ENCODE measurements around the gene EFR3B. TPM values are rescaled to one million over a fixed set of nuclear protein-coding genes. Genes with fewer than 3 reads are reported as not detected.

The EFR3B gene
- polyA plus RNA-seq, 3 donors from 2014 or later = 0.08 TPM; not detected in 2

DNA sequence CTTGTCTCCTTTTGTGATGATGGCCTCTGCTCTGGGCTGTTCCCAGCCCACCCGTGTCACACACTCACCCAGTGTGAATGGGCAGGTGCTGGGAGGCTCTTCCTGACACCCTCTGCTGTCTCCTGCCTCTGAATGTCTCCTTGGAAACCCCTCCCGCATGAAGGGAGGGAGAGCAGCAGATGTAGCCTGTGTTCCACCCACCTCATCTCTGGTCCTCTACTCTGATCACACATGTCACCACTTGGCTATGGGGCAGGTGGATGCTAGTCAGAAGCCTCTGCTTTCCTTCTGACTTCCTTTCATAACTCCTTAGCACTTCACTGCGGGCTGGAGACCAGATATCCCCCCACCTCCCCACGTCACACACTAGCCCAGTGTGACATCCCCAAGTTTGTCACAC is 23.9 kb downstream of the EFR3B start:
- no peak overlapping the region for H3K4me3 Mint-ChIP-seq
- no peak for DNase-seq
- no peaks in the 10 kb centered on the region for H3K4me1 Mint-ChIP-seq
- peaks cover 0 to 6% (median 3%) of the 10 kb centered on the region in 6 donors for H3K9me3 Mint-ChIP-seq
- no peak overlapping the region for H3K27ac Mint-ChIP-seq
- H3K27me3 Mint-ChIP-seq (ENCODE audit: low read depth in 3 of 3) = peaks cover 0 to 2% (median 2%) of the 10 kb centered on the region in 3 donors
- H3K36me3 Mint-ChIP-seq = peaks cover 0 to 3% (median 3%) of the 10 kb centered on the region in 3 donors

DNA sequence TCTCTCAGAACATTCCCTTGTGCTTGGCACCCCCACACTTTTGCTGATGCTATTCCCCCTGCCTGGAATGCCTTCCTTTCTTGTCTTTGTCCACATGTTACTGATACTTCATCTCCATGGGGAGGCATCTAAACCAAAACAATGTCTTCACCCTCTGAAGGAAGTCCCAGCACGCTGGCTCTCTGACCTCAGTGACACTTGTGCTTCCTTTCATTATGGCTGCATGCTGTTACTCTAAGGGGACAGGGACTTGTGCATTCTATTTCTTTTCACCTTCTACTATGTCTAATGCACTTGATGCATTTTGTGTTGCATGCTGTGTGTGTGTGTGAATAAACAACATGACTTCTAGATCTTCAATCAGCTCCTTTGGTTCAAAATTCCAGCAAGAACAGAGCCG is 24.6 kb downstream of the EFR3B start:
- peaks cover 0 to 6% (median 3%) of the 10 kb centered on the region in 6 donors for H3K9me3 Mint-ChIP-seq
- no peaks in the 10 kb centered on the region for H3K4me1 Mint-ChIP-seq
- H3K4me3 Mint-ChIP-seq = no peak overlapping the region
- peaks cover 0 to 4% (median 2%) of the 10 kb centered on the region in 3 donors for H3K27me3 Mint-ChIP-seq (ENCODE audit: low read depth in 3 of 3)
- DNase-seq = no peak
- H3K27ac Mint-ChIP-seq = no peak overlapping the region
- H3K36me3 Mint-ChIP-seq = peaks cover 0 to 3% (median 3%) of the 10 kb centered on the region in 3 donors

- DNase-seq = no peak
- Mint-ChIP-seq H3K27me3 (ENCODE audit: low read depth in 3 of 3) (peaks cover 0 to 4% (median 4%) of the 10 kb centered on the region in 3 donors), H3K4me3 (no peak overlapping the region)
These were observed 26.3 kb downstream of the EFR3B start for GRCh38 chr2:25068217-25068616.

DNA sequence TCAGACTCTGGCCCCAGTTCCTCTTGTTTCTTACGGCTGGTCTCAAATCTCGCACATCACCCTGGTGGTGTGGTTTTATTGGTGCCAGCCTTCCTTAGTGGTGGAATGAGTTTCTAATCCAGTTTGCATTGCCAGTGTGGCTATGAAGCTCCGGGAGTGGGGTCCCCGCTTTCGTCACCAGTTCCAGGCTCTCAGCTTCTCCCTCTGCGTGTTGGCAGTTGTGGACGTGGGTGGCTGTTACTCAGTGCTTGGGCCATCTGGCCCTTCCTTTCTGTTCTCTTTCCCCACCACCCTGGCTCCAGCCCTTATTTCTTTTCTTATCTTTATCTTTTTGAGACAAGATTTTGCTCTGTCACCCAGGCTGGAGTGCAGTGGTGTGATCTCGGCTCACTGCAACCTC is 30.1 kb downstream of the EFR3B start:
- Mint-ChIP-seq H3K36me3 (peaks cover 0 to 4% (median 0%) of the 10 kb centered on the region in 3 donors), H3K27ac (no peak overlapping the region), H3K27me3 (ENCODE audit: low read depth in 3 of 3) (peaks cover 2 to 6% (median 6%) of the 10 kb centered on the region in 3 donors), H3K4me3 (no peak overlapping the region), H3K4me1 (no peaks in the 10 kb centered on the region), H3K9me3 (peaks cover 0 to 2% (median 0%) of the 10 kb centered on the region in 6 donors)
- no peak for DNase-seq

More at GRCh38 chr2:25068217-25068616, 26.3 kb downstream of the EFR3B start:
- Mint-ChIP-seq H3K4me1 (no peaks in the 10 kb centered on the region), H3K36me3 (peaks cover 0 to 7% (median 3%) of the 10 kb centered on the region in 3 donors), H3K27ac (no peak overlapping the region), H3K9me3 (peaks cover 0 to 6% (median 3%) of the 10 kb centered on the region in 6 donors)

GRCh38 chr2:25072606-25073005 is 30.7 kb downstream of the EFR3B start:
- H3K4me1 Mint-ChIP-seq = no peaks in the 10 kb centered on the region
- H3K4me3 Mint-ChIP-seq = no peak overlapping the region
- no peaks in the 10 kb centered on the region for H3K9me3 Mint-ChIP-seq
- H3K27ac Mint-ChIP-seq = no peak overlapping the region
- H3K36me3 Mint-ChIP-seq = peaks cover 0 to 4% (median 0%) of the 10 kb centered on the region in 3 donors
- H3K27me3 Mint-ChIP-seq (ENCODE audit: low read depth in 3 of 3) = peaks cover 2 to 6% (median 6%) of the 10 kb centered on the region in 3 donors
- no peak for DNase-seq

GRCh38 chr2:25073025-25073424 is 31.1 kb downstream of the EFR3B start:
- Mint-ChIP-seq H3K9me3 (no peaks in the 10 kb centered on the region), H3K4me1 (no peaks in the 10 kb centered on the region), H3K4me3 (no peak overlapping the region), H3K36me3 (peaks cover 0 to 4% (median 0%) of the 10 kb centered on the region in 3 donors), H3K27ac (no peak overlapping the region), H3K27me3 (ENCODE audit: low read depth in 3 of 3) (peaks cover 2 to 8% (median 6%) of the 10 kb centered on the region in 3 donors)
- no peak for DNase-seq

DNA sequence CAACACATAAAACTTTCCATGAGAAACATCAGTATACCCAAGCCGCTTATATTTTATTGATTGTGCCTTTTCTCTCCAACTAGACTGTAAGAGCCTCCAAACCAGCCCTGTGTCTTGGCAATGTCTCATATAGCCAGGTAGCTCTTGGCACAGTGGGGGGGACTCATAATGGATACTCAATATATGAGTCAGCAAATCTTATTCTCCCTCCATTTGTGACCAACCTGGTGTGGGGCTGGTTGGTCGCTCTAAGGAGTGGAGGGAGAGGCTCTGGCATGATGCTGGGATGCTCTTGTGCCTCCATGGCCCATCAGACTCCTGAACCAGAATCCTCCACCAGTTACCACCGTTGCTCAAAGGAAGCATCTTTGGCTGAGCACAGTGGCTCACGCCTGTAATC is 32.0 kb downstream of the EFR3B start:
- H3K4me3 Mint-ChIP-seq = no peak overlapping the region
- H3K4me1 Mint-ChIP-seq = no peaks in the 10 kb centered on the region
- no peak overlapping the region for H3K27ac Mint-ChIP-seq
- H3K36me3 Mint-ChIP-seq = peaks cover 0 to 4% (median 0%) of the 10 kb centered on the region in 3 donors
- no peaks in the 10 kb centered on the region for H3K9me3 Mint-ChIP-seq
- DNase-seq = no peak
- peaks cover 2 to 8% (median 6%) of the 10 kb centered on the region in 3 donors for H3K27me3 Mint-ChIP-seq (ENCODE audit: low read depth in 3 of 3)

DNA sequence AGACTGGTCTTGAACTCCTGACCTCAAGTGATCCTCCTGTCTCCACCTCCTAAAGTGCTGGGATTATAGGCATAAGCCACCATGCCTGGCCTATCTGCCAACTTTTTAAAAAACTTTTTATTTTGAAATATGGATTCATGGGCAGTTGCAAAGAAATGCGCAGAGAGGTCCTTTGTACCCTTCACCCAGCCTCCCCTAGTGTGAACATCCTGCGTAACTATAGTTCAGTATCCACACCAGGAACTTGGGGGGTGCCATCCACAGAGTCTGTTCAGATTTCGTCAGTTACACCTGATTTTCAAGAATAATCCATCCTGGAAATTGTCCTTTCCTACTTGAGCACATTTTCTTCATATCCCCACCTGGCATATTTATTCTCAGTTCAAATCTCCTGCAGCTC is 33.0 kb downstream of the EFR3B start:
- Mint-ChIP-seq H3K9me3 (no peaks in the 10 kb centered on the region), H3K27ac (no peak overlapping the region), H3K4me1 (no peaks in the 10 kb centered on the region), H3K36me3 (peaks cover 0 to 4% (median 0%) of the 10 kb centered on the region in 3 donors), H3K27me3 (ENCODE audit: low read depth in 3 of 3) (peaks cover 2 to 12% (median 6%) of the 10 kb centered on the region in 3 donors), H3K4me3 (no peak overlapping the region)
- no peak for DNase-seq

DNA sequence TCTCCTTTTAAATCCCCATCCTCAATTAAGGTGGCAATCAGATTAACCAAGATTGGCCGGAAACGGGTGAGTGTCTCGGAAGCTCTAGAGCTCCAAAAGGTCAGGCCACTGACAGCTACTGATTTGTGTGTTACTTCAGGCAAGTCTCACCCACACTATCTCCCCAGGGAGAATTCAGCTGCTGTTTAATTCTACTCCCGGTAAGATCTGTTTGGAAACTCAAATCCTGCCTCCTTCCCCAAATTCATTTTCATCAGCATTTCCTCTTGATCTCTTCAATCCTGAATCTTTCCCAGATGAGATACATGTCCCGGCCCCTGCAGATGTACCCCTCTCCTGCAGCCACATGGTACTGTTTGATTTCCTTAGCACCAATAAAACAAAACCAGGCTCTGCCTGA is 34.9 kb downstream of the EFR3B start:
- Mint-ChIP-seq H3K27ac (no peak overlapping the region), H3K9me3 (no peaks in the 10 kb centered on the region), H3K4me1 (no peaks in the 10 kb centered on the region), H3K4me3 (no peak overlapping the region), H3K36me3 (peaks cover 0 to under 1% (median 0%) of the 10 kb centered on the region in 3 donors), H3K27me3 (ENCODE audit: low read depth in 3 of 3) (peaks cover 5 to 15% (median 12%) of the 10 kb centered on the region in 3 donors)
- no peak for DNase-seq

DNA sequence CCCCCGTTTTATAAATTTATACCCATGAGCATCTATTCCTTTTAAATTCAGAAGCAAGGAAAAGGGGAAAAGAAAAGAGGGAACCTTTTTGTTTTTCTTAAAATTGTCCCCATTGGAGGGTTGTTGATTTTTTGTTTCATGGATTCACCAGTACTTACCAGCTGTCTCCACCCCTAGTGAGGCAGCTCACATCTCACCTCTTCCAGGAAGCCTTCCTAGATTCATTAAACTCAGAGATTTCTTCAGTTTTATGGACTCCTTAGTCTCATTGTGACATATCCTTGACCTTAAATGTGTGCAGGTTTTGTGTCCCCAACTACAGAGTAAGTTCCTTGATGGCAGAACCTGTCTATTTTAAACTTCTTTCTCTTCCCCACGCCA is 35.9 kb downstream of the EFR3B start:
- H3K36me3 Mint-ChIP-seq = no peaks in the 10 kb centered on the region

GRCh38 chr2:25078170-25079049 is 36.5 kb downstream of the EFR3B start:
- no peak overlapping the region for H3K4me3 Mint-ChIP-seq
- H3K27me3 Mint-ChIP-seq (ENCODE audit: low read depth in 3 of 3) = peaks cover 5 to 16% (median 14%) of the 10 kb centered on the region in 3 donors
- H3K4me1 Mint-ChIP-seq = no peaks in the 10 kb centered on the region
- no peak for DNase-seq
- H3K9me3 Mint-ChIP-seq = no peaks in the 10 kb centered on the region
- H3K27ac Mint-ChIP-seq = no peak overlapping the region
- no peaks in the 10 kb centered on the region for H3K36me3 Mint-ChIP-seq

More for the DNA sequence above, 35.9 kb downstream of the EFR3B start:
- Mint-ChIP-seq H3K27ac (no peak overlapping the region), H3K27me3 (ENCODE audit: low read depth in 3 of 3) (peaks cover 5 to 16% (median 14%) of the 10 kb centered on the region in 3 donors), H3K4me3 (no peak overlapping the region), H3K9me3 (no peaks in the 10 kb centered on the region), H3K4me1 (no peaks in the 10 kb centered on the region)
- DNase-seq = no peak

- no peaks in the 10 kb centered on the region for H3K9me3 Mint-ChIP-seq
- no peaks in the 10 kb centered on the region for H3K36me3 Mint-ChIP-seq
- no peak for DNase-seq
- no peak overlapping the region for H3K4me3 Mint-ChIP-seq
- H3K27ac Mint-ChIP-seq = no peak overlapping the region
- no peaks in the 10 kb centered on the region for H3K4me1 Mint-ChIP-seq
- H3K27me3 Mint-ChIP-seq (ENCODE audit: low read depth in 3 of 3) = peaks cover 5 to 16% (median 14%) of the 10 kb centered on the region in 3 donors
These were observed 37.3 kb downstream of the EFR3B start for GRCh38 chr2:25079050-25079635.

DNA sequence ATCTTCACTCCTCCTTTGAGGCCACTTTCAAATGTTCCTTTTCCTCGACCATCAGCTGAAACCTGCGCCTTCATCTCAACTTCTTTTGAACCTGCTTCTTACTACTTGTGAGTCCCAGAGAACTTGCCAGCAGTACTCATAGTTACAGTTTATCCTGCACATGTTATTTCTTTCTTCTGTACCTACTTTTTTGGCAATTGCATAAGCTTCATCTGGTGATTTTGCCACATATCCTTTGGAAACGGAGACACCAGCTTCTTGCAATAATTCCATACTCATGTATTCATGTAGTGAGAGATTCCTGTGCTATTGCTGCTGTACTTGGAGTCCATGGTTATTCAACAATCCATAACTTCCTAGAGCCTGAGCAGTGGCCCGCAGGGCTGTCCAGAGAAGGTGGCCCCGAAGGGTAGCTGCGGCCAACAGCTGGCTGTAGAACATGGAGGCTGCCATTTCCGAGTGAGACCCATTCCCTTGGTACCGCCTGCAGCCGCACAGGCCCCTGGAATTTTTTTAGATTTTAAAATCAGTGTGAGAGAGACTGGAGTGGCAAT is 39.4 kb downstream of the EFR3B start:
- no peak overlapping the region for H3K27ac Mint-ChIP-seq
- no peak for DNase-seq
- H3K4me3 Mint-ChIP-seq = no peak overlapping the region
- H3K9me3 Mint-ChIP-seq = no peaks in the 10 kb centered on the region
- H3K36me3 Mint-ChIP-seq = no peaks in the 10 kb centered on the region
- peaks cover 3 to 12% (median 12%) of the 10 kb centered on the region in 3 donors for H3K27me3 Mint-ChIP-seq (ENCODE audit: low read depth in 3 of 3)
- no peaks in the 10 kb centered on the region for H3K4me1 Mint-ChIP-seq

All from immature natural killer cell (primary cell).